Esophagus squamous epithelium (tissue), 4 donors: ENCODE data around the gene OGDH.

Experiments used
- POLR2A ChIP-seq, 4 donors: fragments of 450-650 bp; IDR thresholded peaks; one replicate each; pipeline ENCODE4 v1.6.1; 2017; ENCODE audit warnings: antibody characterized with exemption in 4 of 4, mild to moderate bottlenecking in 4 of 4, moderate library complexity in 3 of 4
- TF ChIP-seq, protein P1 (sequence below), 6 experiments: fragments of 450-650 bp in 4 of 6; fragments of 200-600 bp in 2 of 6; sonication (generic) in 2 of 6; IDR thresholded peaks; one replicate each; pipeline ENCODE4 v1.5.1; 2016 to 2019; ENCODE audit warnings: antibody characterized with exemption in 6 of 6, mild to moderate bottlenecking in 4 of 6, moderate library complexity in 4 of 6

DNA sequence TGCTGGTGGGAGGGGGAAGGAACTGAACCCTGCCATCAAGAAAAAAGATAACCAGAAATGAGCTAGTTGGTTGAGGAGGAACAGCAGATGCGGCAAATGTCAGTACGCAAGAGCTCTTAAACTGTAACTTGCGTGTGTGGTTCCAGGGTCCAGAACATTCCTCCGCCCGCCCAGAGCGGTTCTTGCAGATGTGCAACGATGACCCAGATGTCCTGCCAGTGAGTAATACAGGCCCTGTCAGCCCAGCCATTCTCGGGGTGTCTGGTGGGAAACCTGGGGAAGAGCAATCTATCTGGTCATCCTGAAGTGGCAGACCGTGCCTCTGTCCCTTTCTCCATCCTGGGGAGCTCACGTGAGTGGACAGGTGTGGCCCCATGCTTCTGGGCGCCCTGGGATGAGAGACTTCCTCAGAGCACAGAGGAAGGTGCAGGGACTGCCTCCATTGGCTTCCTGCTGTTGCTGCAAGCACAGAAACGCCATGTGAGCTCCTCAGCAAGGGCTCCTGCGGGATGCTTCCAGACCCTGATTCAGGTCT, 91.7 kb downstream of the OGDH start:
- TF ChIP-seq, protein P1, sequence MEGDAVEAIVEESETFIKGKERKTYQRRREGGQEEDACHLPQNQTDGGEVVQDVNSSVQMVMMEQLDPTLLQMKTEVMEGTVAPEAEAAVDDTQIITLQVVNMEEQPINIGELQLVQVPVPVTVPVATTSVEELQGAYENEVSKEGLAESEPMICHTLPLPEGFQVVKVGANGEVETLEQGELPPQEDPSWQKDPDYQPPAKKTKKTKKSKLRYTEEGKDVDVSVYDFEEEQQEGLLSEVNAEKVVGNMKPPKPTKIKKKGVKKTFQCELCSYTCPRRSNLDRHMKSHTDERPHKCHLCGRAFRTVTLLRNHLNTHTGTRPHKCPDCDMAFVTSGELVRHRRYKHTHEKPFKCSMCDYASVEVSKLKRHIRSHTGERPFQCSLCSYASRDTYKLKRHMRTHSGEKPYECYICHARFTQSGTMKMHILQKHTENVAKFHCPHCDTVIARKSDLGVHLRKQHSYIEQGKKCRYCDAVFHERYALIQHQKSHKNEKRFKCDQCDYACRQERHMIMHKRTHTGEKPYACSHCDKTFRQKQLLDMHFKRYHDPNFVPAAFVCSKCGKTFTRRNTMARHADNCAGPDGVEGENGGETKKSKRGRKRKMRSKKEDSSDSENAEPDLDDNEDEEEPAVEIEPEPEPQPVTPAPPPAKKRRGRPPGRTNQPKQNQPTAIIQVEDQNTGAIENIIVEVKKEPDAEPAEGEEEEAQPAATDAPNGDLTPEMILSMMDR (IDR thresholded peaks at IDR 0.05), result no peak
- TF ChIP-seq POLR2A (IDR thresholded peaks at IDR 0.05), result no peak
